Endodermal cell (in vitro differentiated cells): ENCODE results near the gene F2RL1. TPM values are rescaled to one million over a fixed set of nuclear protein-coding genes. Genes with fewer than 3 reads are reported as not detected.
A peak's percentile ranks its signal among the peaks of the same experiment; 100 is the strongest.
"Not testable (repeated sequence)": the region's sequence is repeated elsewhere in the genome, so short reads cannot be mapped to it uniquely, and the experiment has no call there.

Experiments used
- DNase-seq: peaks from one replicate; pipeline ENCODE4 v3.0.0-alpha.2; 2017
- H3K27ac ChIP-seq: 2 replicates; pipeline ENCODE4 v1.5.1; 2013; ENCODE audit warnings: mild to moderate bottlenecking, low read depth, low read length, moderate library complexity
- H3K27me3 ChIP-seq: 2 replicates; pipeline ENCODE4 v1.6.1; 2013; ENCODE audit warnings: mild to moderate bottlenecking, low read length, moderate library complexity; ENCODE audit not compliant: insufficient read depth, control insufficient read depth, poor library complexity, severe bottlenecking
- H3K36me3 ChIP-seq: 2 replicates; pipeline ENCODE4 v1.7.0; 2013; ENCODE audit warnings: mild to moderate bottlenecking, low read length, moderate library complexity; ENCODE audit not compliant: control insufficient read depth, insufficient read depth
- H3K4me1 ChIP-seq: one replicate; pipeline ENCODE4 v1.7.0; 2013; ENCODE audit warnings: low read length; ENCODE audit not compliant: control insufficient read depth, insufficient read depth
- H3K4me3 ChIP-seq: 2 replicates; pipeline ENCODE4 v1.5.1; 2013; ENCODE audit warnings: mild to moderate bottlenecking, low read length, moderate library complexity
- H3K9ac ChIP-seq: 2 replicates; pipeline ENCODE4 v1.6.1; 2013; ENCODE audit warnings: mild to moderate bottlenecking, low read length, moderate library complexity; ENCODE audit not compliant: poor library complexity, severe bottlenecking; ENCODE audit errors: extremely low read depth
- H3K9me3 ChIP-seq: 2 replicates; pipeline ENCODE4 v1.6.1; 2013; ENCODE audit warnings: mild to moderate bottlenecking, low read length, moderate library complexity; ENCODE audit not compliant: control insufficient read depth
- H3K27ac Mint-ChIP-seq: 2 replicates; pipeline ENCODE4 v1.8.0; 2020; ENCODE audit warnings: mixed read lengths
- H3K27me3 Mint-ChIP-seq: 2 replicates; pipeline ENCODE4 v1.8.0; 2021; ENCODE audit warnings: mild to moderate bottlenecking, mixed read lengths; ENCODE audit not compliant: insufficient read depth
- H3K36me3 Mint-ChIP-seq: 2 replicates; pipeline ENCODE4 v1.8.0; 2020; ENCODE audit warnings: low read depth, mixed read lengths
- H3K4me1 Mint-ChIP-seq: 2 replicates; pipeline ENCODE4 v1.8.0; 2020; ENCODE audit warnings: mixed read lengths
- H3K4me3 Mint-ChIP-seq: 2 replicates; pipeline ENCODE4 v1.8.0; 2020; ENCODE audit warnings: mild to moderate bottlenecking, moderate library complexity, mixed read lengths
- H3K9me3 Mint-ChIP-seq: 2 replicates; pipeline ENCODE4 v1.8.0; 2020; ENCODE audit warnings: mild to moderate bottlenecking, mixed read lengths
- WGBS, 2 experiments: methylation state at CpG; one replicate each; pipeline versions ENCODE4 v1.1.5 to v1.1.7; 2013; ENCODE audit warnings: missing lambda C conversion rate in 2 of 2, mixed read lengths in 1 of 2; ENCODE audit not compliant: insufficient coverage in 1 of 2, insufficient read length in 1 of 2; 5-methylcytosine and 5-hydroxymethylcytosine counted together
- total RNA-seq, 2 donors: library from RNA; stranded (reverse); fragmentation: NEBNext Ultra II Directional in 1 of 2; extraction: Animal tissue kit (Norgen Biotek cat#: 25700) in 1 of 2; gene quantifications; 2 replicates in 1 of 2; 3 replicates in 1 of 2; pipeline ENCODE4 v1.2.1, GENCODE V29; 2021
- TF ChIP-seq, protein P1 (sequence below): fragments of 200-600 bp; sonication (generic); conservative IDR thresholded peaks from 2 replicates; pipeline ENCODE4 v1.5.0; 2021; ENCODE audit warnings: antibody characterized with exemption, mild to moderate bottlenecking

F2RL1 gene
- total RNA-seq, 2 donors from 2014 or later: 13.4 to 18.2 TPM

DNA sequence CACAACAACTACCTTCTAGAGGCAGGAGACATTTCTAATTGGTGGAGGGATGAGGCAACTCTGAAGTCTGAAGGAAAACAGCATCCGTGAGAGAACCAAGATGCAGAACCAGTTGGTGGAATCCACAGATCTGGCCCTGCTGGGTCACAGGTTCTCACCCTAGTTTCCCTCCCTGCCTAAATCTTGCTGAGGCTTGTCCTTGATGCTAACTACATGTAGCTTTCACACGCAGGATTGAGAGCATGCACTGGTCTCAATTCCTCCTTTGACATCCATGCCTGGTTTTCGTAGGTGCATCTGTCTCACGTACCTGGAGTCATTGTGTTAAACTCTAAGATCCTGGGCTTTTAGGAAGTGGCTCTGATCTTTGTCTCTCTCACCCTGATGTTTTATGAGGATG lies 9.7 kb upstream of the F2RL1 start:
- 75 to 82% methylated on average over 4 of the region's 4 CpGs for WGBS, 2 experiments
- Mint-ChIP-seq H3K9me3 (peaks cover 20% of the 10 kb centered on the region), H3K36me3 (no peaks in the 10 kb centered on the region), H3K27me3 (peaks cover under 1% of the 10 kb centered on the region), H3K27ac (peak overlapping the region; percentile 75), H3K4me3 (no peak overlapping the region), H3K4me1 (peaks cover 28% of the 10 kb centered on the region)
- H3K27me3 ChIP-seq: peaks cover 4% of the 10 kb centered on the region
- H3K36me3 ChIP-seq: no peaks in the 10 kb centered on the region
- peak overlapping the region; percentile 98 for H3K27ac ChIP-seq
- H3K4me1 ChIP-seq: peaks cover 6% of the 10 kb centered on the region
- H3K9me3 ChIP-seq: no peaks in the 10 kb centered on the region
- TF ChIP-seq, protein P1, sequence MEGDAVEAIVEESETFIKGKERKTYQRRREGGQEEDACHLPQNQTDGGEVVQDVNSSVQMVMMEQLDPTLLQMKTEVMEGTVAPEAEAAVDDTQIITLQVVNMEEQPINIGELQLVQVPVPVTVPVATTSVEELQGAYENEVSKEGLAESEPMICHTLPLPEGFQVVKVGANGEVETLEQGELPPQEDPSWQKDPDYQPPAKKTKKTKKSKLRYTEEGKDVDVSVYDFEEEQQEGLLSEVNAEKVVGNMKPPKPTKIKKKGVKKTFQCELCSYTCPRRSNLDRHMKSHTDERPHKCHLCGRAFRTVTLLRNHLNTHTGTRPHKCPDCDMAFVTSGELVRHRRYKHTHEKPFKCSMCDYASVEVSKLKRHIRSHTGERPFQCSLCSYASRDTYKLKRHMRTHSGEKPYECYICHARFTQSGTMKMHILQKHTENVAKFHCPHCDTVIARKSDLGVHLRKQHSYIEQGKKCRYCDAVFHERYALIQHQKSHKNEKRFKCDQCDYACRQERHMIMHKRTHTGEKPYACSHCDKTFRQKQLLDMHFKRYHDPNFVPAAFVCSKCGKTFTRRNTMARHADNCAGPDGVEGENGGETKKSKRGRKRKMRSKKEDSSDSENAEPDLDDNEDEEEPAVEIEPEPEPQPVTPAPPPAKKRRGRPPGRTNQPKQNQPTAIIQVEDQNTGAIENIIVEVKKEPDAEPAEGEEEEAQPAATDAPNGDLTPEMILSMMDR: no peak
- DNase-seq: peak; percentile 77
- no peak overlapping the region for H3K4me3 ChIP-seq
- no peak overlapping the region for H3K9ac ChIP-seq

DNA sequence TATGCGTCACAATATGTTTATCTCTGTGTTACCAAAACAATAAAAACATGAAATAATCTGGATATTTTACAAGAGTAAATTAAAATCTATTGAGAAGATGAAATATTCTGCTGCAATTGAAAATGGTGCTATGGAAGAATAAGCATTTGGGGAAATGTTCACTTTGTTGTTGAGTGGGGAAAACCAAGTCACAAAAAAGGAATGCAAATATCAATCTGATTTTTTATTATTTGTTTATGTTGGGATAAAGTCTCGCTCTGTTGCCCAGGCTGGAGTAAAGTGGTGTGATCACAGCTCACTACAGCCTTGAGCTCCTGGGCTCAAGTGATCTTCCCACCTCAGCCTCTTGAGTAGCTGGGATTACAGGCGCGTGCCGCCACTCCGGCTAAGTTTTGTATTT lies 8.6 kb upstream of the F2RL1 start:
- Histone ChIP-seq H3K27ac (no peak overlapping the region), H3K4me1 (peaks cover 6% of the 10 kb centered on the region), H3K4me3 (no peak overlapping the region), H3K9ac (no peak overlapping the region), H3K9me3 (no peaks in the 10 kb centered on the region), H3K27me3 (peaks cover 4% of the 10 kb centered on the region), H3K36me3 (no peaks in the 10 kb centered on the region)
- TF ChIP-seq, protein P1: no peak
- peaks cover 28% of the 10 kb centered on the region for H3K4me1 Mint-ChIP-seq
- DNase-seq: no peak
- H3K27me3 Mint-ChIP-seq: peaks cover 3% of the 10 kb centered on the region
- H3K4me3 Mint-ChIP-seq: no peak overlapping the region
- WGBS, 2 experiments: 93 to 96% methylated on average over 5 of the region's 6 CpGs
- no peaks in the 10 kb centered on the region for H3K36me3 Mint-ChIP-seq
- no peak overlapping the region for H3K27ac Mint-ChIP-seq
- peaks cover 20% of the 10 kb centered on the region for H3K9me3 Mint-ChIP-seq

DNA sequence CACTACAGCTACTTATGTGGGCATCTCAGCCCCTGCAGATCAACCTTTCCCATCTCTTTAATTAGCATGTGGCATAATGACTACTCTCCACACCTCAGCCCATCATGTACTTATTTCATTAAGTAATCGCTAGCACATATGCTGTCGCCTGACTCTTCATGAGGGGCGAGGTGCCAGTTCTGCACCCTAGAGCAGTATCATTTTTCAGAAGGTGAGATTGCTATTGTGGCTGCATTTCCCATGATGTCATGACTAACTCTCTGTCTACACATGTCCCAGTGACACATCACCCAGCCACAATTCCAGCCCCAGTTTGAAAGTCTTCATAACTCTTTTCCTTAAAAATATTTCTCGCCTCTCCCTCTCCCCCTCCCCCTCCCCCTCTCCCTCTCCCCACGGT lies 7.6 kb upstream of the F2RL1 start:
- TF ChIP-seq, protein P1: no peak
- 85 to 100% methylated on average over 3 to 4 of the region's 5 CpGs for WGBS, 2 experiments
- Histone ChIP-seq H3K9ac (no peak overlapping the region), H3K4me3 (no peak overlapping the region), H3K9me3 (no peaks in the 10 kb centered on the region), H3K27me3 (peaks cover under 1% of the 10 kb centered on the region), H3K36me3 (no peaks in the 10 kb centered on the region), H3K27ac (no peak overlapping the region), H3K4me1 (peaks cover 6% of the 10 kb centered on the region)
- DNase-seq: no peak
- Mint-ChIP-seq H3K27ac (no peak overlapping the region), H3K36me3 (no peaks in the 10 kb centered on the region), H3K4me3 (no peak overlapping the region), H3K27me3 (peaks cover 13% of the 10 kb centered on the region), H3K4me1 (peaks cover 23% of the 10 kb centered on the region), H3K9me3 (peaks cover 20% of the 10 kb centered on the region)

DNA sequence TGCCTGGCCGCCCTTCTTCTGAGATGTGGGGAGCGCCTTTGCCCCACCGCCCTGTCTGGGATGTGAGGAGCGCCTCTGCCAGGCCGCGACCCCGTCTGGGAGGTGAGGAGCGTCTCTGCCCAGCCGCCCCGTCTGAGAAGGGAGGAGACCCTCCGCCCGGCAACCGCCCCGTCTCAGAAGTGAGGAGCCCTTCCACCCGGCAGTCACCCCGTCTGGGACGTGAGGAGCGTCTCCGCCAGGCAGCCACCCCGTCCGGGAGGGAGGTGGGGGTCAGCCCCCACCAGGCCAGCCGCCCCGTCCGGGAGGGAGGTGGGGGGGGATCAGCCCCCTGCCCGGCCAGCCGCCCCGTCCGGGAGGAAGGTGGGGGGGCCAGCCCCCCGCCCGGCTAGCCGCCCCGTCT lies 6.6 kb upstream of the F2RL1 start:
- H3K27ac Mint-ChIP-seq, H3K9me3 ChIP-seq, H3K4me1 ChIP-seq, H3K36me3 Mint-ChIP-seq, H3K9ac ChIP-seq, DNase-seq, H3K27me3 ChIP-seq, H3K27ac ChIP-seq, H3K4me3 Mint-ChIP-seq, H3K36me3 ChIP-seq, H3K4me3 ChIP-seq: not testable (repeated sequence)
- 97% methylated on average over 28 of the region's 32 CpGs; no CpG with 5 or more reads in 1 of the 2 experiments for WGBS, 2 experiments
- Mint-ChIP-seq H3K4me1 (peaks cover 18% of the 10 kb centered on the region), H3K27me3 (peaks cover 23% of the 10 kb centered on the region), H3K9me3 (peaks cover 20% of the 10 kb centered on the region)
